Thoracic aorta (tissue), 2 donors: ENCODE results near the gene SLC37A4. TPM values are rescaled to one million over a fixed set of nuclear protein-coding genes. Genes with fewer than 3 reads are reported as not detected.
A peak's percentile ranks its signal among the peaks of the same experiment; 100 is the strongest.
"Not testable (repeated sequence)": the region's sequence is repeated elsewhere in the genome, so short reads cannot be mapped to it uniquely, and the experiment has no call there.

Experiments used
- ATAC-seq: fragments of 150-250 bp; one replicate; pipeline ENCODE4 v1.8.0; 2017; ENCODE audit warnings: low read depth; ENCODE audit not compliant: insufficient number of reproducible peaks, low FRiP score
- DNase-seq: peaks from one replicate; pipeline ENCODE4 v3.0.0-alpha.2; 2020; ENCODE audit warnings: low spot score
- H3K27ac ChIP-seq, 2 donors: fragments of 200-600 bp; sonication (generic); 1 replicate in 1 of 2; 2 replicates in 1 of 2; pipeline ENCODE4 v1.5.1; 2016; ENCODE audit warnings: mild to moderate bottlenecking in 2 of 2, moderate library complexity in 2 of 2
- H3K27me3 ChIP-seq: fragments of 200-600 bp; sonication (generic); replicated peaks from 2 replicates; pipeline ENCODE4 v1.6.0; 2016; ENCODE audit warnings: mild to moderate bottlenecking; ENCODE audit not compliant: insufficient read depth
- H3K36me3 ChIP-seq: fragments of 200-600 bp; sonication (generic); one replicate; pipeline ENCODE4 v1.5.1; 2016
- H3K4me1 ChIP-seq, 2 donors: fragments of 200-600 bp; sonication (generic); 1 replicate in 1 of 2; 2 replicates in 1 of 2; pipeline versions ENCODE4 v1.5.1 to v1.6.0; 2016; ENCODE audit warnings: low read depth in 2 of 2, mild to moderate bottlenecking in 1 of 2; ENCODE audit not compliant: control insufficient read depth in 1 of 2
- H3K4me3 ChIP-seq: fragments of 200-600 bp; sonication (generic); 2 replicates; pipeline ENCODE4 v1.5.1; 2016; ENCODE audit warnings: mild to moderate bottlenecking
- H3K9me3 ChIP-seq: fragments of 200-600 bp; sonication (generic); 2 replicates; pipeline ENCODE4 v1.5.1; 2016
- total RNA-seq, 2 donors: library from RNA; depleted of rRNA; stranded (reverse); fragments of >200 nt; gene quantifications; one replicate each; pipeline versions ENCODE4 v1.1.0 to v1.2.3, GENCODE V29; 2016
- TF ChIP-seq, protein P1 (sequence below): fragments of 200-600 bp; sonication (generic); IDR thresholded peaks from one replicate; pipeline ENCODE4 v1.5.1; 2019; ENCODE audit warnings: antibody characterized with exemption

The SLC37A4 gene
- total RNA-seq, 2 donors from 2014 or later: 12.5 to 15.0 TPM

GRCh38 chr11:119024430-119025098 is 6.1 kb downstream of the SLC37A4 start:
- ATAC-seq (no peak), DNase-seq (no peak)
- Histone ChIP-seq H3K4me1 (peaks cover 14 to 50% of the 10 kb centered on the region in 2 donors), H3K4me3 (no peak overlapping the region), H3K36me3 (peaks cover 26% of the 10 kb centered on the region), H3K27me3 (no peaks in the 10 kb centered on the region), H3K27ac (peak overlapping the region; percentile 39 to 61), H3K9me3 (no peaks in the 10 kb centered on the region)
- TF ChIP-seq, protein P1, sequence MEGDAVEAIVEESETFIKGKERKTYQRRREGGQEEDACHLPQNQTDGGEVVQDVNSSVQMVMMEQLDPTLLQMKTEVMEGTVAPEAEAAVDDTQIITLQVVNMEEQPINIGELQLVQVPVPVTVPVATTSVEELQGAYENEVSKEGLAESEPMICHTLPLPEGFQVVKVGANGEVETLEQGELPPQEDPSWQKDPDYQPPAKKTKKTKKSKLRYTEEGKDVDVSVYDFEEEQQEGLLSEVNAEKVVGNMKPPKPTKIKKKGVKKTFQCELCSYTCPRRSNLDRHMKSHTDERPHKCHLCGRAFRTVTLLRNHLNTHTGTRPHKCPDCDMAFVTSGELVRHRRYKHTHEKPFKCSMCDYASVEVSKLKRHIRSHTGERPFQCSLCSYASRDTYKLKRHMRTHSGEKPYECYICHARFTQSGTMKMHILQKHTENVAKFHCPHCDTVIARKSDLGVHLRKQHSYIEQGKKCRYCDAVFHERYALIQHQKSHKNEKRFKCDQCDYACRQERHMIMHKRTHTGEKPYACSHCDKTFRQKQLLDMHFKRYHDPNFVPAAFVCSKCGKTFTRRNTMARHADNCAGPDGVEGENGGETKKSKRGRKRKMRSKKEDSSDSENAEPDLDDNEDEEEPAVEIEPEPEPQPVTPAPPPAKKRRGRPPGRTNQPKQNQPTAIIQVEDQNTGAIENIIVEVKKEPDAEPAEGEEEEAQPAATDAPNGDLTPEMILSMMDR: no peak

DNA sequence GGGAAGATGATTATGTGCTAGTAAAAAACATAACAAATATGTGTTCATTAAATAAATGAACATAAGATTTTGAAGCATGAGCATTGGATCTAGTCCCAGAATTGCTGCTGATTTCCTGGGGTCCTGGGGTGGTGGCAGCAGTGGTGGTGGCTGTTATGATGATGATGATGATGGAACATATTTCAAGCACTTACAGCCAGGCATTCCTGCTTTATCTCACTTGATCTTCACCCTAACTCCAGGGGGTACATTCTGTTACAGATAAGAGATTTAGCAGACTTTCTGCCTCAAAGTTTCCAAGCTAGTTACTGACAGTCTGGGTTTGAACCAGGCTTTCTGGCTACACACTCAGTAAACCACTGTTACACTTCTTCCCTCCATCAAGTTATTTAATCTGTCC is 6.9 kb downstream of the SLC37A4 start:
- Histone ChIP-seq H3K27me3 (no peaks in the 10 kb centered on the region), H3K9me3 (no peaks in the 10 kb centered on the region), H3K27ac (no peak overlapping the region), H3K36me3 (peaks cover 26% of the 10 kb centered on the region), H3K4me1 (peaks cover 12 to 50% of the 10 kb centered on the region in 2 donors), H3K4me3 (no peak overlapping the region)
- DNase-seq (no peak), ATAC-seq (no peak)
- TF ChIP-seq, protein P1: no peak

DNA sequence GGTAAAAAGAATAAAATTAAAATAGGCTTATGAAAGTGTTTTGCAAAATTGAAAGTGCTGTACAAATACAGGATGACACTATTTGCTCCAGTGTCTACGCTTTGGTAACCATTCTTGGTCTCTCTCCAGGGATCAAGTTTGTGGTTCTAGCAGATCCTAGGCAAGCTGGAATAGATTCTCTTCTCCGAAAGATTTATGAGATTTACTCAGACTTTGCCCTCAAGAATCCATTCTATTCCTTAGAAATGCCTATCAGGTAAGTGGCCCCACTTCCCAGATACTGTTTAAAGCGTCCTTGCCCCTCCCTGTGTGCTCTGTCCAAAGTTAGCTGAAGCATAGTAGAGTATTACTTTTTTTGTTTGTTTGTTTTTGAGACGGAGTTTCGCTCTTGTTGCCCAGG is 9.0 kb downstream of the SLC37A4 start:
- Histone ChIP-seq H3K27ac (no peak overlapping the region), H3K36me3 (peaks cover 26% of the 10 kb centered on the region), H3K4me1 (peaks cover 17 to 59% of the 10 kb centered on the region in 2 donors), H3K4me3 (no peak overlapping the region), H3K9me3 (no peaks in the 10 kb centered on the region), H3K27me3 (no peaks in the 10 kb centered on the region)
- TF ChIP-seq, protein P1: no peak
- DNase-seq (no peak), ATAC-seq (no peak)

GRCh38 chr11:119019996-119020395 is 10.7 kb downstream of the SLC37A4 start:
- ATAC-seq (no peak), DNase-seq (no peak)
- H3K4me3 ChIP-seq: peak overlapping the region; percentile 99
- H3K27me3 ChIP-seq: no peaks in the 10 kb centered on the region
- H3K4me1 ChIP-seq: peaks cover 23 to 64% of the 10 kb centered on the region in 2 donors
- no peaks in the 10 kb centered on the region for H3K9me3 ChIP-seq
- H3K27ac ChIP-seq: no peak overlapping the region
- peaks cover 33% of the 10 kb centered on the region for H3K36me3 ChIP-seq
- TF ChIP-seq, protein P1: no peak

DNA sequence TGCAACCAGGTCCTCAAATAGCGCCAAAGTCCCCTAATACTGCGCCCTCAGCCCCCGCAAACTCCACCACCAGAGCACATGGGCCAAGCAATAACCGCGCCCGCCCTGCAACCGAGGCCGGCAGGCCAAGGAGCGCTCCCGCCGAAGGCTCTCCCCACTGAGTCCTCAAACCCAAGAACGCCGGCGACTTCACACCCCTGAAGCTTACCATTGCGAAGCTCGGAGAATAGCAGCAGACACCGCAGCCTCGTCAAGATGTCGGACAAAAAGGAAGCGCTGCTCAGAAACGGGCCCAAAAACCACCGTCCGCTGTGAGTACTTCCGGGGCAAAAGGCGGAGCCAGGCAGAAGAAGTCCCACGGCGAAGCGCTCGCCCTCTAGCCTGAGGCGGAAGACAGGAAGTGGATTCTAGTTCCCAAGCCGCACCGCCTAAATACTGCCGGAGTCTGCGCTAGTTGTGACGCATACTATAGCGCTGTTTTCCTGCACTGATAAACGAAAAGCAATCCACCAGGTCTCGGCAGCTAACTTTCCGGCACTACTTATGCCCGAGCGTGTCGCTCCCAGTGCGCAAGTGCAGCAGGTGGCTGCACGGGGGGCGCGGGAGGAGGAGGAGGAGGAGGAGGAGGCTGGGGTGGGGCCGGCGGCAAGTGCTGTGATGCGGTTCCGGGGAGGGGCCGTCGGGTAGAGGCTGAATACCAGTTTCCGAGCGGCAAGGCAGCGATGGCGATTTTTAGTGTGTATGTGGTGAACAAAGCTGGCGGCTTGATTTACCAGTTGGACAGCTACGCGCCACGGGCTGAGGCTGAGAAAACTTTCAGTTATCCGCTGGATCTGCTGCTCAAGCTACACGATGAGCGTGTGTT is 12.4 kb downstream of the SLC37A4 start, which contains the start of the genes RPS25 and TRAPPC4:
TSS of gene RPS25 (minus strand) at position 270 of the 865 bp plus-strand sequence. CDS start at position 211, 59 bp downstream.
TSS of gene TRAPPC4 (plus strand) at position 693 of the 865 bp plus-strand sequence. CDS start at position 723, 30 bp downstream.
- Histone ChIP-seq H3K27ac (peak within 1 kb of the TSS; percentile 88 to 97), H3K36me3 (peaks cover 32% of the 10 kb centered on the region), H3K27me3 (no peaks in the 10 kb centered on the region), H3K4me3 (peak within 1 kb of the TSS; percentile 99), H3K9me3 (no peaks in the 10 kb centered on the region), H3K4me1 (peaks cover 23 to 49% of the 10 kb centered on the region in 2 donors)
- TF ChIP-seq, protein P1: no peak
- ATAC-seq (peak; percentile 92), DNase-seq (peak; percentile 87)

DNA sequence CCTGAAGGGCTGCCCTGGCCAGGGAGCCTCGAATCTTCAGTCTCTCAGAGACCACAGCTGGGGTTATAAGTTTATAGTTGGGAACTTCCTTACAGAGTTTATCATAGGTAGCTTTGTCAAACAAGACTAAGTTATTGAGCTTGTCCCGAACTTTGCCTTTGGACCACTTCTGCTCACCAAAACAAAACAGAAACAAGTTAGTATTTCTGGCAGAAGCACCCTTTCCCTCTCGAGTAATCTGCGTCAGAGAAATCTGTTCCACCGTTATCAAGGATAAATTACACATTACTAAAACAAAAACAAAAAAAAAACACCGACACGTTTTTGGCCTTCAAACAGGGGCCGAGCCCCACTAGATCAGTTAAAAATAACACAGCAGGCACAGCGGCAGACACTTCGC is 13.3 kb downstream of the SLC37A4 start:
- H3K27me3 ChIP-seq, ATAC-seq: not testable (repeated sequence)

More for the DNA sequence above, 13.3 kb downstream of the SLC37A4 start:
- peak overlapping the region; percentile 88 to 97 for H3K27ac ChIP-seq
- H3K4me1 ChIP-seq: peaks cover 23 to 47% of the 10 kb centered on the region in 2 donors
- DNase-seq, H3K9me3 ChIP-seq: not testable (repeated sequence)
- peaks cover 34% of the 10 kb centered on the region for H3K36me3 ChIP-seq
- H3K4me3 ChIP-seq: peak overlapping the region; percentile 99
